ENCODE measurements around the gene CITED4. TPM values are rescaled to one million over a fixed set of nuclear protein-coding genes. Genes with fewer than 3 reads are reported as not detected.

The CITED4 gene
- total and polyA plus RNA-seq, 2 donors (not counting 1 experiment from before 2014, with no cell fraction given), result 0.20 to 1.7 TPM

DNA sequence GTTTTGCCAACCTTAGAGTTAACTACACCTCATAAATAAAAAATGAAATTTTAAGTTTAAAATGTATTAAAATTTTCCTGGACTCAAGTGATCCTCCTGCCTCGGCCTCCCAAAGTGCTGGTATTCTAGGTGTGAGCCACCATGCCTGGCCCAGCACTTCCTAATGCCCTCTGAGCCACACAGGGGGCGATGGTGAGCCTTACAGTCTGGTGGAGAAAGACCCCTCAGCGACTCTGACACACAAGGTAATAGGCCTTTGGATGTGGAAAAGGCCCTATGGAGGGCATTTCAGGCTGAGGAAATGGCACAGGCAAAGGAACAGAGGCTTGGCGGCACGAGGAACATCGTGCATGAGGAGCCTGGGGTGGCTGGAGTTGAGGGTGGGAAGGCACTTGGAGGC is 6.7 kb downstream of the CITED4 start:
- Histone ChIP-seq H3K4me1 (ENCODE audit: control insufficient read depth, extremely low read depth, insufficient read depth, low read length) (no peaks in the 10 kb centered on the region), H3K4me2 (ENCODE audit: extremely low read depth, insufficient read depth, low read length) (no peak overlapping the region), H3K79me2 (ENCODE audit: control insufficient read depth, insufficient read depth, low read length) (no peaks in the 10 kb centered on the region), H3K9ac (ENCODE audit: insufficient read depth, low read length) (no peak overlapping the region), H3K4me3 (replicated peaks in 1 of 4; ENCODE audit: control extremely low read depth in 1 of 4, insufficient read depth in 1 of 4, low read depth in 3 of 4, low read length in 4 of 4) (no peak overlapping the region), H3K27ac (ENCODE audit: insufficient read depth, low read length) (no peak overlapping the region), H3K9me3 (ENCODE audit: control insufficient read depth, insufficient read depth, low read depth, low read length) (no peaks in the 10 kb centered on the region), H3K27me3 (ENCODE audit: control insufficient read depth, insufficient read depth, low read length) (peaks cover 2% of the 10 kb centered on the region), H4K20me1 (ENCODE audit: control insufficient read depth, extremely low read depth, insufficient read depth, low read length) (no peaks in the 10 kb centered on the region), H3K36me3 (ENCODE audit: control insufficient read depth, insufficient read depth, low read length) (no peaks in the 10 kb centered on the region), H2AFZ (ENCODE audit: low read length) (no peak overlapping the region)
- no peak for DNase-seq (ENCODE audit: low read depth in 2 of 2)
- TF ChIP-seq EZH2 (IDR thresholded peaks at IDR 0.05; ENCODE audit: low read length, missing control alignments), result no peak
- TF ChIP-seq, protein P1, sequence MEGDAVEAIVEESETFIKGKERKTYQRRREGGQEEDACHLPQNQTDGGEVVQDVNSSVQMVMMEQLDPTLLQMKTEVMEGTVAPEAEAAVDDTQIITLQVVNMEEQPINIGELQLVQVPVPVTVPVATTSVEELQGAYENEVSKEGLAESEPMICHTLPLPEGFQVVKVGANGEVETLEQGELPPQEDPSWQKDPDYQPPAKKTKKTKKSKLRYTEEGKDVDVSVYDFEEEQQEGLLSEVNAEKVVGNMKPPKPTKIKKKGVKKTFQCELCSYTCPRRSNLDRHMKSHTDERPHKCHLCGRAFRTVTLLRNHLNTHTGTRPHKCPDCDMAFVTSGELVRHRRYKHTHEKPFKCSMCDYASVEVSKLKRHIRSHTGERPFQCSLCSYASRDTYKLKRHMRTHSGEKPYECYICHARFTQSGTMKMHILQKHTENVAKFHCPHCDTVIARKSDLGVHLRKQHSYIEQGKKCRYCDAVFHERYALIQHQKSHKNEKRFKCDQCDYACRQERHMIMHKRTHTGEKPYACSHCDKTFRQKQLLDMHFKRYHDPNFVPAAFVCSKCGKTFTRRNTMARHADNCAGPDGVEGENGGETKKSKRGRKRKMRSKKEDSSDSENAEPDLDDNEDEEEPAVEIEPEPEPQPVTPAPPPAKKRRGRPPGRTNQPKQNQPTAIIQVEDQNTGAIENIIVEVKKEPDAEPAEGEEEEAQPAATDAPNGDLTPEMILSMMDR (conservative IDR thresholded peaks at IDR 0.05 in 1 of 2, IDR thresholded peaks at IDR 0.05 in 1 of 2; ENCODE audit: low read depth in 1 of 2, low read length in 2 of 2), result peak; percentile 13 to 36

- Histone ChIP-seq H3K79me2 (ENCODE audit: control insufficient read depth, insufficient read depth, low read length) (no peaks in the 10 kb centered on the region), H3K27me3 (ENCODE audit: control insufficient read depth, insufficient read depth, low read length) (peaks cover 2% of the 10 kb centered on the region), H3K9me3 (ENCODE audit: control insufficient read depth, insufficient read depth, low read depth, low read length) (no peaks in the 10 kb centered on the region), H2AFZ (ENCODE audit: low read length) (no peak overlapping the region), H3K27ac (ENCODE audit: insufficient read depth, low read length) (no peak overlapping the region), H3K4me2 (ENCODE audit: extremely low read depth, insufficient read depth, low read length) (no peak overlapping the region), H4K20me1 (ENCODE audit: control insufficient read depth, extremely low read depth, insufficient read depth, low read length) (no peaks in the 10 kb centered on the region), H3K9ac (ENCODE audit: insufficient read depth, low read length) (no peak overlapping the region), H3K36me3 (ENCODE audit: control insufficient read depth, insufficient read depth, low read length) (no peaks in the 10 kb centered on the region), H3K4me1 (ENCODE audit: control insufficient read depth, extremely low read depth, insufficient read depth, low read length) (no peaks in the 10 kb centered on the region), H3K4me3 (replicated peaks in 1 of 4; ENCODE audit: control extremely low read depth in 1 of 4, insufficient read depth in 1 of 4, low read depth in 3 of 4, low read length in 4 of 4) (no peak overlapping the region)
- DNase-seq (ENCODE audit: low read depth in 2 of 2), result no peak
- TF ChIP-seq, protein P1 (conservative IDR thresholded peaks at IDR 0.05 in 1 of 2, IDR thresholded peaks at IDR 0.05 in 1 of 2; ENCODE audit: low read depth in 1 of 2, low read length in 2 of 2), result no peak
- TF ChIP-seq EZH2 (IDR thresholded peaks at IDR 0.05; ENCODE audit: low read length, missing control alignments), result no peak
Measured at GRCh38 chr1:40853885-40854170, 8.3 kb downstream of the CITED4 start.

- no peaks in the 10 kb centered on the region for H3K36me3 ChIP-seq (ENCODE audit: control insufficient read depth, insufficient read depth, low read length)
- no peak overlapping the region for H2AFZ ChIP-seq (ENCODE audit: low read length)
- H3K4me3 ChIP-seq (replicated peaks in 1 of 4; ENCODE audit: control extremely low read depth in 1 of 4, insufficient read depth in 1 of 4, low read depth in 3 of 4, low read length in 4 of 4), result no peak overlapping the region
- no peak overlapping the region for H3K4me2 ChIP-seq (ENCODE audit: extremely low read depth, insufficient read depth, low read length)
- DNase-seq (ENCODE audit: low read depth in 2 of 2), result peak in 1 of 2 donors; percentile 28
- no peaks in the 10 kb centered on the region for H3K4me1 ChIP-seq (ENCODE audit: control insufficient read depth, extremely low read depth, insufficient read depth, low read length)
- H3K27me3 ChIP-seq (ENCODE audit: control insufficient read depth, insufficient read depth, low read length), result no peaks in the 10 kb centered on the region
- H3K9ac ChIP-seq (ENCODE audit: insufficient read depth, low read length), result no peak overlapping the region
- H3K9me3 ChIP-seq (ENCODE audit: control insufficient read depth, insufficient read depth, low read depth, low read length), result no peaks in the 10 kb centered on the region
- no peak for TF ChIP-seq EZH2 (IDR thresholded peaks at IDR 0.05; ENCODE audit: low read length, missing control alignments)
- TF ChIP-seq, protein P1 (conservative IDR thresholded peaks at IDR 0.05 in 1 of 2, IDR thresholded peaks at IDR 0.05 in 1 of 2; ENCODE audit: low read depth in 1 of 2, low read length in 2 of 2), result no peak
- no peak overlapping the region for H3K27ac ChIP-seq (ENCODE audit: insufficient read depth, low read length)
- H4K20me1 ChIP-seq (ENCODE audit: control insufficient read depth, extremely low read depth, insufficient read depth, low read length), result no peaks in the 10 kb centered on the region
- no peaks in the 10 kb centered on the region for H3K79me2 ChIP-seq (ENCODE audit: control insufficient read depth, insufficient read depth, low read length)
Measured at GRCh38 chr1:40853113-40853884, 8.9 kb downstream of the CITED4 start.

All from fibroblast of lung (primary cell).